Ovary (tissue), 3 donors: ENCODE measurements around the gene ZBTB33.

Experiments used
- POLR2A ChIP-seq: fragments of 450-650 bp; IDR thresholded peaks from one replicate; pipeline ENCODE4 v1.6.1; 2017; ENCODE audit warnings: antibody characterized with exemption, mild to moderate bottlenecking, moderate library complexity
- TF ChIP-seq, protein P1 (sequence below), 3 donors: fragments of 450-650 bp in 2 of 3; fragments of 200-600 bp in 1 of 3; IDR thresholded peaks; one replicate each; pipeline versions ENCODE4 v1.5.1 to v1.8.0; 2016 to 2022; ENCODE audit warnings: antibody characterized with exemption in 3 of 3, mild to moderate bottlenecking in 1 of 3
- donor health status: DM: no; HTN: no; CAD: no.

DNA sequence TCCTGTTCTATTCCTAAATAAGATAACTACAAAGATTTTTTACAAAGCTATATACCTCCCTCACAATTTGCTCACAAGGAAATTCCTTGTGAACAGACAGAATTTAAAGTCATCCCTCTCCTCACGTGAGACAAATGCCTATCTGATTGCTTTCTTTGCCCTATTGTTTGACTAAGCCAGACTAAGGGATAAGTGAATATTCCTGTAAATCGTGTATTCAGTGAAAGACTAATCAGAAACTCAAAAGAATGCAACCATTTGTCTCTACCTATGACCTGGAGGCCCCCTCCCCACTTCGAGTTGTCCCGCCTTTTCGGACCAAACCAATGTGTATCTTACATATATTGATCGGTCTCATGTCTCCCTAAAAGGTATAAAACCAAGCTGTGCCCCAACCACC lies 15.3 kb upstream of the ZBTB33 start:
- TF ChIP-seq, protein P1, sequence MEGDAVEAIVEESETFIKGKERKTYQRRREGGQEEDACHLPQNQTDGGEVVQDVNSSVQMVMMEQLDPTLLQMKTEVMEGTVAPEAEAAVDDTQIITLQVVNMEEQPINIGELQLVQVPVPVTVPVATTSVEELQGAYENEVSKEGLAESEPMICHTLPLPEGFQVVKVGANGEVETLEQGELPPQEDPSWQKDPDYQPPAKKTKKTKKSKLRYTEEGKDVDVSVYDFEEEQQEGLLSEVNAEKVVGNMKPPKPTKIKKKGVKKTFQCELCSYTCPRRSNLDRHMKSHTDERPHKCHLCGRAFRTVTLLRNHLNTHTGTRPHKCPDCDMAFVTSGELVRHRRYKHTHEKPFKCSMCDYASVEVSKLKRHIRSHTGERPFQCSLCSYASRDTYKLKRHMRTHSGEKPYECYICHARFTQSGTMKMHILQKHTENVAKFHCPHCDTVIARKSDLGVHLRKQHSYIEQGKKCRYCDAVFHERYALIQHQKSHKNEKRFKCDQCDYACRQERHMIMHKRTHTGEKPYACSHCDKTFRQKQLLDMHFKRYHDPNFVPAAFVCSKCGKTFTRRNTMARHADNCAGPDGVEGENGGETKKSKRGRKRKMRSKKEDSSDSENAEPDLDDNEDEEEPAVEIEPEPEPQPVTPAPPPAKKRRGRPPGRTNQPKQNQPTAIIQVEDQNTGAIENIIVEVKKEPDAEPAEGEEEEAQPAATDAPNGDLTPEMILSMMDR (IDR thresholded peaks at IDR 0.05) = no peak
- no peak for TF ChIP-seq POLR2A
